Transverse colon (tissue), 4 donors: ENCODE data around the gene PI4KA.
"Not testable (repeated sequence)": the region's sequence is repeated elsewhere in the genome, so short reads cannot be mapped to it uniquely, and the experiment has no call there.

Experiments used
- CTCF ChIP-seq, 5 experiments: fragments of 200-600 bp in 3 of 5; fragments of 450-650 bp in 2 of 5; sonication (generic) in 3 of 5; IDR thresholded peaks; 1 replicate in 2 of 5; 2 replicates in 3 of 5; pipeline ENCODE4 v1.5.1; 2016 to 2017; ENCODE audit warnings: antibody characterized with exemption in 5 of 5, inconsistent platforms in 3 of 5, mild to moderate bottlenecking in 2 of 5, moderate library complexity in 1 of 5
- EP300 ChIP-seq: sonication (generic); formaldehyde crosslinking; IDR thresholded peaks from one replicate; pipeline ENCODE4 v1.6.1; 2017; ENCODE audit warnings: antibody characterized with exemption, low read depth
- POLR2A ChIP-seq: fragments of 450-650 bp; IDR thresholded peaks from one replicate; pipeline ENCODE4 v1.6.1; 2016; ENCODE audit warnings: antibody characterized with exemption, mild to moderate bottlenecking, moderate library complexity
- POLR2AphosphoS5 ChIP-seq, 3 donors: sonication (generic); formaldehyde crosslinking; IDR thresholded peaks; one replicate each; pipeline ENCODE4 v1.6.1; 2016; ENCODE audit warnings: antibody characterized with exemption in 3 of 3

GRCh38 chr22:20707549-20708118 is 151.0 kb downstream of the PI4KA start:
- TF ChIP-seq CTCF (IDR thresholded peaks at IDR 0.05); POLR2A; EP300; POLR2AphosphoS5 (IDR thresholded peaks at IDR 0.05): not testable (repeated sequence)
